CMK (cell line): ENCODE results near the gene PALLD.

Source experiments
- DNase-seq: peaks from one replicate; pipeline ENCODE4 v3.0.0-alpha.2; 2010; ENCODE audit warnings: low read depth

Gene PALLD

DNA sequence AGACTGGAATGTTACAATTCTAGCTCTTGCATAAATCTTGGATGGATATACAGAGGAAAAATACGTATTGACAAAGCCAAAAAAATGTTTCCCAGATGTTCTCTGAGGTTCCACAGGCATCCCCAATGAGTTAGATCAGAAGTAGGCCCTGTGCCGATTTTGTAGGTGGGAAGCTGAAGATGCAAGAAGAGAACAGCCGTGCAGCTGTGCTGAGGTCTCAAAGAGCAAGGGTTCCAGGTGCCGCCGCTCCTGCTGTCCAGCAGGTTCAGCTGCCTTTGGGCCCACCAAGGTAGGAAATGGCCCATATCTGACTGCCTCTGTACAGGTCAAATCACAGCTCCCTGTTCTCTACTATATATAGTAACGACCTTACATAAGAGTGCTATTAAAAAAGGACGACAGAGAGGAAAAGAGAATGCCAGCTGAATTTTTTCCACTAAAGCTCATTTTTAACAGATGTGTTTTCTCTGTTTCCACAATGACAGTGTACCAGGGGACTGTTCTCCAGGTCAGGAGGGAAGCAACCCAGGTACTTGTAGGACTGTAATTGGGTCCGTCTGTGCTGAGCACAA is 357.6 kb downstream of the PALLD start:
- no peak for DNase-seq

GRCh38 chr4:168856312-168856711 is 359.5 kb downstream of the PALLD start:
- DNase-seq, result no peak

GRCh38 chr4:168857009-168857408 is 360.2 kb downstream of the PALLD start:
- DNase-seq, result no peak

DNA sequence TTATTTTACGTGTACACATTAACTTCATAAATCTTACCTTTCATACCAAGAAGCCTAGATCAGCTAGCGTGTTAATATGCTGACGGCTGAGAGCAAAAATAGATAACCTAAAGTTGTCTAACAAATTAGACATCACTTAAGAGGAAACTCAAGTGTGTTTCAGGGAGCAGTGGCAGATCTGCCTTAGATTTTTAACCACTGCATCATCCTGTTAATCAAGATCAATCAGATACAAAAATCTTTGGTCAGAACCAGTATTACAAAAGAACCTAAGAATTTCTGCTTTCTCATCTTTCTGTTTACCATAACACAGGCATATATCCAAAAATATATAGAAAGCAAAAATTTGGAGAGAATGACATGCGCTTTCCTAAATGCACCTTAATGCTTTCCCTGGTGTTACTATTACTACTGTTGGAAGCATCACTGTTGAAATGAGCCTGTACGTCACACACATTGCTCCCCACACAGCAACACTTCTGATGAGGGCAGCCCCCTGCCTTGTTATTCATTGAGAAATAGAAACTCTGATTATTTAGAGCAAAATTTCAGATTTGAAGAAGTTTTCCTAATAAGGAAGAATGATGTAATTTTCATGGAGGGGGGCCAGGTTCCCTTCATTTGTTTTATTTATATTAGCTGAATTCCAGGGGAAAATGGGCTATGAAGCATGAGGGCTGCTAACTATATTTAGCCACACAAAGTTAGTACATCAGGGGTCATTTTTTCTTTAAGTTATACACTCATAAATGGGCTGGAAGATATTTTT is 360.9 kb downstream of the PALLD start:
- DNase-seq, result no peak

DNA sequence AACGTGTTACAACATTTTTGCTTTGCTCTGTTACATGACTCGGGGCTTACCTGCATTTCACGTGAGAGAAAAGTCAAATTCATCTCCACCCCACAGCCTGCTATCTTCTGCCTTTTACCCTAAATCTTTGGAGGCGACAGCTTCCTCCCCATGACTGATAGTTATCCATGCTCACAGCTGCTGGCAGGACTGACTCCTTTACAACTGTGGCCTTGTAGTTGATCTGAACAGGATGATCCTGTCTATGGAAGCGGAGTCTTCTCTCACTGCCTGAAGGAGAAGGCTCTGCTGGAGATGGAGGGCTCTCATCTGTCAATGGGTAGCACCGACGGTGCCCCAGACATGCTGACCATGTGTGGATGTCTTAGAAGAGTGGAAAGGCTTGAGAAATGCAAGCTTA is 362.2 kb downstream of the PALLD start:
- no peak for DNase-seq

- no peak for DNase-seq
Measured at GRCh38 chr4:168859888-168860694, 363.2 kb downstream of the PALLD start.

GRCh38 chr4:168860827-168861226 is 364.0 kb downstream of the PALLD start:
- no peak for DNase-seq

DNA sequence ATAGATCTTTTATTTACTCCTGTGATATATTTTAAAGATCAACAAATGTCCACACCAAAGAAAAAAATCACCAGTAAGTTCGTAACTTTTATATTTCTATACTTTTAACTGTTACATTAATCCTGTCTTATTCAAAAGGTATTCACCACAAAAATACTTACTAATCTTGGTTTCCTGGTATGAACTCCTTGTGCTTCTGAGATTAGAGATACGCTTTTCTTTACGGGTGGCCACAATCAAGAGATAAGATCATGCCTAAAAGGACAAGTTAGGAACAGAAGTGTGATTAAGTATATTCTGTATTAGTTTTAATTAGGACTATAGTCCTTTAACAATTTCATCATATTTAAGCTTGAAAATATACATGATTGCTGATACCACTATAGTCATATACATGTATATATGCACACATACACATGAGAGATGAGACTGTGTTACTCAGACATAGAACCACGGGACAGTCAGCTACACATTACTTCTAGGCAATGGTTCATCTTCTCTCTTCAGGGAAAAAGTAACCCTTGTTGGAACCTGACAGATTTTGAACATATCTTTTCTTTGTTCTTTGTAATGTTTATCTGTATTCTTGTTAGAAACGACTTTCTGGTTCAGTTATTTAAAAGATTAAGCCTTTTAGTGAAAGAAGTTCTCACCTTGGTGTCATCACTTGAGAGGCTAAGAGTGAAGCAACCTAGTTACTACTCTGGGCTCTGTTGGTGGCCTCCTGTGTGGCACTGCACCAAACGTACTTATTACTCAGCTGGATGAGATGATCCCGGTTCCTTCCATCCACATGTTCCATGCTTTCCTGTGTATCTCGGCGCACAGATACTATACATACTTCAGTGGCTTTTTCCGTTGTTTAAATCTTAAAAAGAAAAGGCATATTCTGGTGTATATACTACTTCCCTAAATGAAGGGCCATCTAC is 367.1 kb downstream of the PALLD start:
- DNase-seq, result no peak

DNA sequence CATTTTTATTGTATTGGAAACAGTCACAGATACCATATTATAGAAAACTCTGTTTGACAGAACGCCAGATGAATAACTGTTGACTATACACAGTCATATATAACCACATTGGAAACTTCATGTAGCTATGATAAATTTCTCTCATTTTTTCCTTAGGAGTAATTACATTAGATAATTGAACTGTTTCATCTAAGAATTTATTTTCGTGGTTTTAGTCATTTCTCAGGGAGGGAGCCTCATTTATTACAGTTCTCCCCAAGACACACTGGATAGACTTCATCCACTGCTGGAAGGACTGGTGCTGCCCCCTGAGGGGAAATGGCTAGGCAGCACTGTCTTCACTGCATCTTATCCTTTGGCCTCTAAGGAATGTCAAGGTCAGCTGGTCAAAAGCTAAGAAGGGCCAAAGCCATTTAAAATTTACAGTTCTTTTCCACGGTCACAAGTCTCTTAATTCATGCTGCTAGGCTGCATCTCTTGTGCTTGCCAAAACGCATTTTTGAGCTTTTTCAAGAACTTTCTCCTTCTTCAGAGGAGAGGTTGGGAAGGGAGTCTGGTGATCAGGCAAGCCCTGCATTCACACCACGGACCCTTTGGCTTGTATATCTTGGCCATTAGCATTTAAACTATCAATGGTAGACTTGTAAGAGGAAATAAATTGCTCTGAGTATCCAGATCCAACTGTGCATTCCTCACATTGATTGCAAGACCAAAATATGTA is 368.1 kb downstream of the PALLD start:
- DNase-seq, result no peak

- DNase-seq, result no peak
Measured at GRCh38 chr4:168865854-168866253, 369.0 kb downstream of the PALLD start.

DNA sequence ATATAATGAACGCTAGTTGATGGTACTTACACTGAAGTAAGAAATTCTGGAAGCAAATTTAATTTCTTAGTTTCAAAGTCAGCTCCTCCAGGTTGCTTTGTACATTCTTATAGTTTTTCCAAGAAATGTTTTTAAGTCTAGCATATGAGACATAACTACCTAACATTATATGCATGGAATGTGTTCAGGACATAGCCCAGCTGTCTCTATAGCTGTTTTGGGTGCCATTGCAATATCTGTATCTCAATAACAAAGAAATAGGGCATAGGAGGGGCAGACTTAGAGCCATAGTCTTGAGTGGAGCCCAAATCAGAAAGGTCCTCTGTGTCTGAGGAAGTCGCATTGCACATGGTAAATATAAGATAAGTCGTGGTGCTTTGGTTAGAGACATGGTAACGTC is 369.8 kb downstream of the PALLD start:
- DNase-seq, result no peak

- DNase-seq, result no peak
Measured at GRCh38 chr4:168867128-168867527, 370.3 kb downstream of the PALLD start.

DNA sequence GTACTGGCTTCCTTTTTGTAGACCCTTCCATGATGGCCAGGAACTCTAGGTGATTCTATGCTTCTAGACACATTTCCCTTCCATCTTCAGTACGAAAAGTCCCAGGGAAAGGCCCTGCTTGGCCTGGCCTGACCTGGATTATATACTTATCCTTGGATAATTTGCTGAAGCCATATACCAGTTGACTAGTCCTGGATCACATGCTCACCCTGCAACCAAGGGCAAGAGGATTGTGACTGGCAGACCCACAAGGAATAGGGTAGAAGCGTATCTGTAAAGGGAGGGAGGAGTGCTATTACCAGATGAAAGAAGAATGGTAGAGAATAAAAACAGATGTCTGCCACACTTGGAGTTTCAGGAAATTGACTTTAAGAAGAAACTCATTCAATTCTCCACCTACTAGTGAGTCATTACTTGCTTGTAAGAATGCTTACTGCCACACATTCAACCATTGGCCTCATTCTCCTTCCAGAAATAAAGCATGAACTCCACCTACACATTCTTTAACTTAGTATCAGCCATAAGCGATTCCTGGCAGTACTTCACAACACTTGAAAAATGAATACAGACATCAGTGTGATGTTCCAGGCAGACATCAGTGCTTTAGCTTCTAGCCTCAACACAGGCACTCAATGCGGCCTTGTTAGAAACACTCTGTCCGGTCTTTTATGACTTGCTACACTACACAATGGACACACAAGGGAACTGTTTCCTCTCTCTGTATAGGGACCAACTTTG is 371.4 kb downstream of the PALLD start:
- DNase-seq, result no peak

DNA sequence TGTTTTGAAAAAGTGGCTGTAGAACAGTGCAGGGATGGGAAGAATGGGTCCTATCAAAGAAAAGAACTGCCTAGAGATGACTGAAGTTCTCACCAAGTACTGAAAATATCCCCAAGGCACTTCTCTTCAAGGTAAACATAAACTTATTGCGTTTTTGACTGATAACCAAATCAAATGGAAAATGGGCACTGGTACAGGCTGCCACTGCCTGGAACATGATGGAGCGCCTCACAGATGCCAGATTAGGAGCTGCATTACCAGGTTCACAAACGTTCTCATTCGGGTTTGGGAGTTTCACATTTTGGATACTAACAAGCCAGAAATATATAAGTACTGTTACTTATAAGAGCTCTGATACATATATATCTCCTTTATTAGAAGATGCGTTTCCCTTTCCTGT is 371.9 kb downstream of the PALLD start:
- DNase-seq, result no peak

DNA sequence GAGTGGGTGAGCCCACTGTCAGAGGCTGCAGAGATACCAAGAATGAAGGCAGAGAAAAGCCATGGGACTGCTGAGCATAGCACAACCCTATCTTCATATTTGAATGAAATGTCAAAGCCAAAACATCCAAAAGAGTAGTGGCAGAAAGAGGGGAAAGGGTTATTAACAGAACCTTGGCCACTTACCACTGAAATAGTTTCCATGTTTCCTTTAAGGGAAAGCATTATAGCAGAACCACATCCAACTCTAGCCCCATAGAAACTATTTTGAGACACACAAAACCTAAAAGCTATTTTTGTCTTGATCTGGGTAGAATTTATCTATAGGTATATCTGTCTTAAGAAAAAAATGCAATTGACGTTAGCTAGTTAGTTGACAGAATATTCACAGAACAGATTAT is 373.2 kb downstream of the PALLD start:
- DNase-seq, result no peak

DNA sequence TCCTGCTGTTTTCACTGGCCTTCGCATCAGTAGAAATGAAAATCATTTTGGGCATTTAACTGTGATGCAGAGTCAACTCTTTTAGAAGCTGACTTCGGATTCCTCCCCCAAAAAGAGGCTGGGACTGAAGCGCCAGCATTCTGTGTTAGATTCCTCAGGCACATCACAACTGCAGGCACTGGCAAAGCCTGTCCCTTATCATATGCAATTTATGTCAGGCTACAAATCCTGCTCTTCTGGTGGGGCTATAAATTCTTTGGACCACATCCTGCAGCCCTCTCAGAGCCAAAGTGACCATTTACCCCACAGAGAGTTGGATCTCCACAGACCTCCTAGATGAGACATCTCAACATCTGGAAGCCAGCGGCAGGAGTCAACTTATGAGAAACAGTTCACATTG is 374.8 kb downstream of the PALLD start:
- DNase-seq, result no peak

- no peak for DNase-seq
Measured at GRCh38 chr4:168874083-168874482, 377.2 kb downstream of the PALLD start.

- DNase-seq, result no peak
Measured at GRCh38 chr4:168876106-168876505, 379.3 kb downstream of the PALLD start.

- DNase-seq, result no peak
Measured at GRCh38 chr4:168877511-168878491, 380.9 kb downstream of the PALLD start.
